Stimulated activated CD4-positive, alpha-beta T cell treated with anti-CD3 and anti-CD28 coated beads, TNF-alpha, amount 100 ng/mL, for 24 hours (primary cell): Measurements from ENCODE around the gene GSX1.

ENCODE experiments used
- DNase-seq, 3 experiments: peaks; one replicate each; pipeline ENCODE4 v3.0.0-alpha.2; 2020; ENCODE audit warnings: low read depth in 3 of 3

GSX1 gene

DNA sequence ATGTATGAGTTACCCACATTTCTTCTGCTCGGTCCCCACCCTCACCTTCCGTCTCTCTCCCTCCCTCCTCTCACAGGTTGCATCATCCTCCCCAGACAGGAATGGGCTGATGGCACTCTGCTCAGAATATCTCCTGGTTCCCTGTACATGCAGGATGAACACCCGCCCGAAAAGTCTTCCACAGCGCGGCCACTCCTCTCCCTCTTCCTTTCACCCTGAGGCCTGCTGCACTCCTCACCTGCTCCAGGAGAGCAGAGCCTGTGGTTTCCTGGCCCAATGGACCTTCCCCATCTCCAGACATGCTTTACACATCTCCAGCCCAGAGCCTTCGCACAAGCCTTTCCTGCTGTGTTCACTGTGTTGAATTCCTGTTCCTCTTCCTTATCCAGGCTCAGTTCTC, 40.9 kb downstream of the GSX1 start:
- DNase-seq: no peak

DNA sequence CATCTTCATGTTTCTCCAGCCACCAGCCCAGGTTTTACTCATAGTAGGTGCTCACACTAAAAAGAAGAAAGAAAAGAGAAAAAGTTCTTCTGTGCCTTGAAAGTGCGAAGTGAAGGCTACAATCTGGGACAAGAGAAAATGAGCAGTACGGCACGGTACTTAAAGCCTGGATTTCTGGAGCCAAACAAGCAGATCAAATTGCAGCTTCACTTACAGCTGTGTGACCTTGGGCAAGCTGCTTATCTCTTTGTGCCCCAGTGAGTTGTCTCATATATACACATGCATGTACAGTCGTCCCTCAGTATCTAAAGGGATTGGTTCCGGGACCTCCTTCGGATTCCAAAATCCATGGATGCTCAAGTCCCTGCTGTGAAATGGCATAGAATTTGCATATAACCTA, 41.8 kb downstream of the GSX1 start:
- no peak for DNase-seq

DNA sequence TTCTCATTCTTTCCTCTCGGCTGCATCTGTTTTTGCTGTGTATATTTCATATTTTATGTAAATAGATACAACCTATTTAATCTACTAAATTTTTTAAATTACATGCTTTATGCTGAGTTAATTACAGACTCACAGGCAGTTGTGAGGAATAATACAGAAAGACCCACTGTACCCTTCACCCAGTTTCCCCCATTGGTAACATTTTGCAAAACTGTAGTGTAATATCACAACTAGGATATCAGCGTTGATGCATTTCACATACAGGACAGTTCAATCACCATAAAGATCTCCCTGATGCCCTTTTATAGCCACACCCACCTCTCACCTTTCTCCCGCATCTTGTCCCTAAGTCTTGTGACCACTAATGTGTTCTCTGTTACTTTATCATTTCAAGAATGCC, 43.5 kb downstream of the GSX1 start:
- no peak for DNase-seq

DNA sequence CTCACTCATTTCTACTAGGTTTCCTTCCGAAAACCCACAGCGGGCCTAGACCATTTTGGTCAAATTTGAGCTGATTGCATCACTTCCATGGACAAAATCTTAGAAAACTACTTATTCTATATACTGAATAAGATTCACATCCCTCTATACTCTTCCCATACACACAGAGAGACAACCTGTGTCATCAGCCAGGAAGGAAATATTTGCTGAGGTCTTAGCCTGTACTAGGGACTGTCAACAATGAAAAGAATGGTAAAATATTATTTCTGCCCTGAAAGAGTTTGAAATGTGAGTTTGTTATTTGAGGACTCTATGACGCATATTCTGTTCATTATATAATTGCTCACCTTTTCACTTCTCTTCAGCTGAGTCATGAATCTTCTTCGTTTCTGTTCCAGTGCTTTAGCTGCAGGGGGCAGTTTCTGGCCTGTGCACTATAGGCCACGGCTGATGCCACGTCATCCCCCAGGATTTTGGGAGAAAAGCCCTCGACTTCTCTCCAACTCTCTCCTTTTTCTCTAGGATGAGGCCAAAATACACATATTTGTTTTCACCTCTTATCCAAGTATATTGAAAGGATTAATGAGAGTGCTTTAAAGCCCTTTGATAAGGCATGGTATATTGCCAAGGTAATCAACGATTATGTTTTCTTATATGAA, 47.7 kb downstream of the GSX1 start:
- no peak for DNase-seq

DNA sequence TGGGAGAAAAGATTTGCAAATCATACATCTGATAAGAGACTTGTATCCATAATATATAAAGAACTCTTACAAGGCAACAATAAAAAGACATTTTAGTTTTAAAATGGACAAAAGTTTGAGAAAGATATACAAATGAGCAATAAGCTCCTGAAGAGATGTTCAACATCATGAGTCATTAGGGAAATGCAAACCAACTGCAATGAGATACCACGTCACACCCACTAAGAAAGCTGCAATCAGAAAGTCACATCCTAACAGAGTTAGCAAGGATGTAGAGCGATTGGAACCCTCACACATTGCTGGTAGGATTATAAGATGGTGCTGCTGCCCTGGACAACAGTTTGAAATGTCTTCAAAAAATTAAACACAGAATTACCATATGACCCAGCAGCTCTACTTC, 50.3 kb downstream of the GSX1 start:
- no peak for DNase-seq
